Measurements from ENCODE around the gene KHK.

Gene KHK

GRCh38 chr2:27131429-27131828 lies 44.9 kb downstream of the KHK start:
- no peak for DNase-seq

- peak; percentile 31 for DNase-seq
These were observed 46.8 kb downstream of the KHK start for GRCh38 chr2:27133195-27133875.

GRCh38 chr2:27133905-27134780 lies 47.6 kb downstream of the KHK start, which contains the start of gene PREB:
Gene PREB (minus strand): TSS chr2:27134636. CDS start chr2:27134421, 215 bp downstream.
- DNase-seq = peak; percentile 99

GRCh38 chr2:27134781-27135477 lies 48.4 kb downstream of the KHK start:
- no peak for DNase-seq

GRCh38 chr2:27135478-27135955 lies 48.9 kb downstream of the KHK start:
- no peak for DNase-seq

GRCh38 chr2:27136751-27137150 lies 50.2 kb downstream of the KHK start:
- DNase-seq = no peak

GRCh38 chr2:27137322-27137935 lies 50.9 kb downstream of the KHK start:
- no peak for DNase-seq

- DNase-seq = no peak
These were observed 51.5 kb downstream of the KHK start for GRCh38 chr2:27138111-27138510.

GRCh38 chr2:27139310-27139709 lies 52.7 kb downstream of the KHK start, which contains the start of gene PRR30:
Gene PRR30 (minus strand): TSS chr2:27139410. CDS start chr2:27138329, 1,081 bp downstream.
- DNase-seq = no peak

GRCh38 chr2:27143285-27143684 lies 56.7 kb downstream of the KHK start:
- DNase-seq = no peak

- no peak for DNase-seq
These were observed 59.1 kb downstream of the KHK start for GRCh38 chr2:27145682-27146081.

- no peak for DNase-seq
These were observed 61.4 kb downstream of the KHK start for GRCh38 chr2:27147935-27148334.

GRCh38 chr2:27148801-27149439 lies 62.3 kb downstream of the KHK start, which contains the start of gene TCF23:
Gene TCF23 (plus strand): TSS chr2:27149004. CDS start chr2:27149134, 130 bp downstream.
- no peak for DNase-seq

- no peak for DNase-seq
These were observed 63.2 kb downstream of the KHK start for GRCh38 chr2:27149570-27150405.
